ENCODE measurements around the gene TRIP4. TPM values are rescaled to one million over a fixed set of nuclear protein-coding genes. Genes with fewer than 3 reads are reported as not detected.
"Not testable (repeated sequence)": the region's sequence is repeated elsewhere in the genome, so short reads cannot be mapped to it uniquely, and the experiment has no call there.

The TRIP4 gene
- total and polyA plus RNA-seq, 2 donors from 2014 or later, result 29.8 to 33.1 TPM

DNA sequence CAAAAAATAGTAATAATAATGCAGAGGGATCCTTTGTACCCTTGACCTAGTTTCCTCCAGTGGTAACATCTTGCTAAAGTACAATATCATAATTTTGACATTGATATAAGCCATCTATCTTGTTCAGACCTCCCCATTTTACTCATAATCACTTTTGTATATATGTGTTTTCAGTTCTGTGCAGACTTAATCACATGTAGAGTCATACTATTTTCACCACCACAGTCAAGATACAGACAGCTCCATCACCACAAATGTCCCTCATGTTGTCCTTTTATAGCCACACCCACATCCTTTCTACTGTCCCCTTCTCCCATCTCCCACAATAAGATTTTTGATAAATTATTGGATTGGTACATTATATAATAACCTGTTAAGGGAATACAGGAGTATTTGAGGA lies 98.2 kb downstream of the TRIP4 start:
- intact Hi-C loops (cut with DNase I), result no loop called here
- Histone ChIP-seq H3K4me3 (ENCODE audit: low read length in 3 of 3) (no peak overlapping the region), H3K27me3 (ENCODE audit: control insufficient read depth, insufficient read depth, low read length) (no peaks in the 10 kb centered on the region), H3K4me1 (ENCODE audit: control insufficient read depth in 2 of 3, insufficient read depth in 2 of 3, low read depth in 1 of 3, low read length in 3 of 3) (peaks cover 0 to 2% (median 0%) of the 10 kb centered on the region in 3 donors), H3K27ac (ENCODE audit: low read depth in 2 of 2, low read length in 2 of 2) (no peak overlapping the region), H3K9ac (ENCODE audit: low read length in 3 of 3) (no peak overlapping the region), H3K9me3 (ENCODE audit: control insufficient read depth in 2 of 3, insufficient read depth in 1 of 3, low read length in 3 of 3) (no peaks in the 10 kb centered on the region), H3K36me3 (ENCODE audit: control insufficient read depth in 2 of 3, insufficient read depth in 3 of 3, low read length in 3 of 3) (no peaks in the 10 kb centered on the region)
- FAIRE-seq (no peak), DNase-seq (no peak)
- TF ChIP-seq, protein P1, sequence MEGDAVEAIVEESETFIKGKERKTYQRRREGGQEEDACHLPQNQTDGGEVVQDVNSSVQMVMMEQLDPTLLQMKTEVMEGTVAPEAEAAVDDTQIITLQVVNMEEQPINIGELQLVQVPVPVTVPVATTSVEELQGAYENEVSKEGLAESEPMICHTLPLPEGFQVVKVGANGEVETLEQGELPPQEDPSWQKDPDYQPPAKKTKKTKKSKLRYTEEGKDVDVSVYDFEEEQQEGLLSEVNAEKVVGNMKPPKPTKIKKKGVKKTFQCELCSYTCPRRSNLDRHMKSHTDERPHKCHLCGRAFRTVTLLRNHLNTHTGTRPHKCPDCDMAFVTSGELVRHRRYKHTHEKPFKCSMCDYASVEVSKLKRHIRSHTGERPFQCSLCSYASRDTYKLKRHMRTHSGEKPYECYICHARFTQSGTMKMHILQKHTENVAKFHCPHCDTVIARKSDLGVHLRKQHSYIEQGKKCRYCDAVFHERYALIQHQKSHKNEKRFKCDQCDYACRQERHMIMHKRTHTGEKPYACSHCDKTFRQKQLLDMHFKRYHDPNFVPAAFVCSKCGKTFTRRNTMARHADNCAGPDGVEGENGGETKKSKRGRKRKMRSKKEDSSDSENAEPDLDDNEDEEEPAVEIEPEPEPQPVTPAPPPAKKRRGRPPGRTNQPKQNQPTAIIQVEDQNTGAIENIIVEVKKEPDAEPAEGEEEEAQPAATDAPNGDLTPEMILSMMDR (IDR thresholded peaks at IDR 0.05; ENCODE audit: borderline replicate concordance, extremely low read depth, insufficient read depth), result no peak

DNA sequence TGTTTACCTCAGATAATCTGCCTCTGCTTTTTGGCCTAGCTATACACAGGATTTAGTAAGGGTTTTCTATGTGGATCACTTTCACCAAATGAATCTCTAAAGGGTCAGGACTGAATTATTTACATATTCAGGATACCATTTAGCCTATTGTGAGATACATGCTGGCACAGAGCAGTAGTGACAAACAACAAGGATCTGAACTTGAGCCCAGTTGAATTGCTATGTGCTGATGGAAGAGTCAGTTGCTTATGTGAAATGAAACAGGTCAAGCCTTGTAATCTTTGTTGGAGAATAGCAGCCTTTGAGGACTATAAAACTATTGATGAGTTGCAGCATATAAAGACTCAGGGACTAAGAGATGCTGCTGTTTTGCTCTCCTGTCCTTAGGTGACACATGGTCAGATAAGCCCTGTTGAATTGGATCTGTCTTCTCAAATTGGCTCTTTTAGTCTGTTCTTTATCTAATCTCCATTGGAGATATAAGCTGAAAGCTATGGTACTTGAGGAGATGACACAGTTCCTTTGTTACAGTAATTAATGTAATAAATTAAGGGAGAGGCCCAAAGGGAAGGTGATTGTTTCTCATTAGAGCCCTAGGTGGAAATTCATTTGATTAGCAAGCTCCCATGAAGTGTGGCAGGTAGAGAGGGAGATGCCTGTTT lies 103.1 kb downstream of the TRIP4 start:
- FAIRE-seq, result no peak
- Histone ChIP-seq H3K9me3 (ENCODE audit: control insufficient read depth in 2 of 3, insufficient read depth in 1 of 3, low read length in 3 of 3) (no peaks in the 10 kb centered on the region), H3K27me3 (ENCODE audit: control insufficient read depth, insufficient read depth, low read length) (no peaks in the 10 kb centered on the region), H3K9ac (ENCODE audit: low read length in 3 of 3) (no peak overlapping the region), H3K4me3 (ENCODE audit: low read length in 3 of 3) (no peak overlapping the region), H3K27ac (ENCODE audit: low read depth in 2 of 2, low read length in 2 of 2) (no peak overlapping the region), H3K36me3 (ENCODE audit: control insufficient read depth in 2 of 3, insufficient read depth in 3 of 3, low read length in 3 of 3) (no peaks in the 10 kb centered on the region), H3K4me1 (ENCODE audit: control insufficient read depth in 2 of 3, insufficient read depth in 2 of 3, low read depth in 1 of 3, low read length in 3 of 3) (no peaks in the 10 kb centered on the region)
- intact Hi-C loops (cut with DNase I), result no loop called here
- no peak for DNase-seq
- TF ChIP-seq, protein P1 (IDR thresholded peaks at IDR 0.05; ENCODE audit: borderline replicate concordance, extremely low read depth, insufficient read depth), result no peak

DNA sequence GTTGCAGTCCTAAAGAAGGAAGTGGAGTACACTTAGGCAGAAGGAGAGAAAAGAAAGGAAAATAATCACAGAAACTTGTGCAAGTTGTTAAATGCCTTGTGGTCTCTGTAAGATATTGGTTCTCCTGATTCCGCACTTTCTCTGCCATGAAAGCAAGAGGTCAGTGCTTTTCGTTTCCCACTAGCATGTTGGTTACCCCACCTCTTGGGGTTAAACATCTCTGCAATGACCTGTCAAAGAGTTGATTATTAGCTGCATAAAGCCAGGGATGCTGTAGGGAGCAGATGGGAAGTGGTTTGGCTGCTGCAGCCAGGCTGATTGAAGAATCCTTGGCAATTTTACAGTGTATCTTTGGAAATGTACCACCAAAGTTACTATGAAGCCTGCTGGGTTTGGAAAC lies 106.0 kb downstream of the TRIP4 start:
- Histone ChIP-seq H3K9me3 (ENCODE audit: control insufficient read depth in 2 of 3, insufficient read depth in 1 of 3, low read length in 3 of 3) (no peaks in the 10 kb centered on the region), H3K4me3 (ENCODE audit: low read length in 3 of 3) (no peak overlapping the region), H3K27me3 (ENCODE audit: control insufficient read depth, insufficient read depth, low read length) (no peaks in the 10 kb centered on the region), H3K27ac (ENCODE audit: low read depth in 2 of 2, low read length in 2 of 2) (no peak overlapping the region), H3K4me1 (ENCODE audit: control insufficient read depth in 2 of 3, insufficient read depth in 2 of 3, low read depth in 1 of 3, low read length in 3 of 3) (no peaks in the 10 kb centered on the region), H3K36me3 (ENCODE audit: control insufficient read depth in 2 of 3, insufficient read depth in 3 of 3, low read length in 3 of 3) (no peaks in the 10 kb centered on the region), H3K9ac (ENCODE audit: low read length in 3 of 3) (no peak overlapping the region)
- intact Hi-C loops (cut with DNase I), result no loop called here
- no peak for FAIRE-seq
- TF ChIP-seq, protein P1 (IDR thresholded peaks at IDR 0.05; ENCODE audit: borderline replicate concordance, extremely low read depth, insufficient read depth), result no peak
- no peak for DNase-seq

DNA sequence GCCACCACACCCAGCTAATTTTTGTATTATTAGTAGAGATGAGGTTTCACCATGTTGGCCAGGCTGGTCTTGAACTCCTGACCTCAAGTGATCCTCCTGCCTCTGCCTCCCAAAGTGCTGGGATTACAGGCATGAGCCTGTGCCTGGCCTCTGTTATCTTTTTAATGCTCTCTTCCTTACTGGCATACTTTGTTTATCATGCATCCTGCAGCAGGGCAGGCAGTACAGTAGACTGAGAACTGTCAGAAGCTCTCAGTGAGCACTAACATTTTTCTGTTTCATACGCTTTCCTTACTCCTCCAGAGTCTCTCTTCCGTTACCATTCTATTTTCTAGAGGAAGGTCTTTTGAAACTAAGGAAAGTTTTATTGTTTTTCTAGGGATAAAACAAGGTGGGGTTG lies 108.3 kb downstream of the TRIP4 start:
- H3K9ac ChIP-seq (ENCODE audit: low read length in 3 of 3); intact Hi-C loops (cut with DNase I); H3K4me1 ChIP-seq (ENCODE audit: control insufficient read depth in 2 of 3, insufficient read depth in 2 of 3, low read depth in 1 of 3, low read length in 3 of 3); H3K9me3 ChIP-seq (ENCODE audit: control insufficient read depth in 2 of 3, insufficient read depth in 1 of 3, low read length in 3 of 3); H3K4me3 ChIP-seq (ENCODE audit: low read length in 3 of 3); H3K27me3 ChIP-seq (ENCODE audit: control insufficient read depth, insufficient read depth, low read length); FAIRE-seq; H3K27ac ChIP-seq (ENCODE audit: low read depth in 2 of 2, low read length in 2 of 2); DNase-seq; H3K36me3 ChIP-seq (ENCODE audit: control insufficient read depth in 2 of 3, insufficient read depth in 3 of 3, low read length in 3 of 3): not testable (repeated sequence)
